Uterus (tissue), 2 donors: Measurements from ENCODE around the gene TMEM258.

Experiments used
- POLR2A ChIP-seq, 2 donors: fragments of 450-650 bp; IDR thresholded peaks; one replicate each; pipeline ENCODE4 v1.6.1; 2016; ENCODE audit warnings: antibody characterized with exemption in 2 of 2, mild to moderate bottlenecking in 1 of 2, moderate library complexity in 1 of 2
- TF ChIP-seq, protein P1 (sequence below), 4 experiments: fragments of 200-600 bp in 2 of 4; fragments of 450-650 bp in 2 of 4; sonication (generic) in 2 of 4; IDR thresholded peaks; one replicate each; pipeline ENCODE4 v1.5.1; 2016 to 2019; ENCODE audit warnings: antibody characterized with exemption in 4 of 4, mild to moderate bottlenecking in 2 of 4, moderate library complexity in 1 of 4

- TF ChIP-seq POLR2A (IDR thresholded peaks at IDR 0.05) = no peak
- TF ChIP-seq, protein P1, sequence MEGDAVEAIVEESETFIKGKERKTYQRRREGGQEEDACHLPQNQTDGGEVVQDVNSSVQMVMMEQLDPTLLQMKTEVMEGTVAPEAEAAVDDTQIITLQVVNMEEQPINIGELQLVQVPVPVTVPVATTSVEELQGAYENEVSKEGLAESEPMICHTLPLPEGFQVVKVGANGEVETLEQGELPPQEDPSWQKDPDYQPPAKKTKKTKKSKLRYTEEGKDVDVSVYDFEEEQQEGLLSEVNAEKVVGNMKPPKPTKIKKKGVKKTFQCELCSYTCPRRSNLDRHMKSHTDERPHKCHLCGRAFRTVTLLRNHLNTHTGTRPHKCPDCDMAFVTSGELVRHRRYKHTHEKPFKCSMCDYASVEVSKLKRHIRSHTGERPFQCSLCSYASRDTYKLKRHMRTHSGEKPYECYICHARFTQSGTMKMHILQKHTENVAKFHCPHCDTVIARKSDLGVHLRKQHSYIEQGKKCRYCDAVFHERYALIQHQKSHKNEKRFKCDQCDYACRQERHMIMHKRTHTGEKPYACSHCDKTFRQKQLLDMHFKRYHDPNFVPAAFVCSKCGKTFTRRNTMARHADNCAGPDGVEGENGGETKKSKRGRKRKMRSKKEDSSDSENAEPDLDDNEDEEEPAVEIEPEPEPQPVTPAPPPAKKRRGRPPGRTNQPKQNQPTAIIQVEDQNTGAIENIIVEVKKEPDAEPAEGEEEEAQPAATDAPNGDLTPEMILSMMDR (IDR thresholded peaks at IDR 0.05) = no peak
Observed at GRCh38 chr11:61739966-61740365, 52.4 kb downstream of the TMEM258 start.
